Body of pancreas (tissue), 4 donors: ENCODE measurements around the gene FBXL14. TPM values are rescaled to one million over a fixed set of nuclear protein-coding genes. Genes with fewer than 3 reads are reported as not detected.

ENCODE experiments used
- ATAC-seq: fragments of 150-250 bp; one replicate; pipeline ENCODE4 v1.9.1; 2016
- DNase-seq, 4 donors: peaks; one replicate each; pipeline ENCODE4 v3.0.0-alpha.2; 2019
- H3K27ac ChIP-seq, 4 donors: fragments of 200-600 bp; sonication (generic); 1 replicate in 3 of 4; 2 replicates in 1 of 4; pipeline versions ENCODE4 v1.5.1 to v1.6.1; 2016 to 2019; ENCODE audit warnings: mild to moderate bottlenecking in 1 of 4, mixed read lengths in 1 of 4, moderate library complexity in 1 of 4
- H3K27me3 ChIP-seq, 2 donors: fragments of 200-600 bp; sonication (generic); one replicate each; pipeline ENCODE4 v1.6.0; 2016; ENCODE audit warnings: mild to moderate bottlenecking in 1 of 2
- H3K36me3 ChIP-seq, 2 donors: fragments of 200-600 bp; sonication (generic); replicated peaks in 1 of 2; 2 replicates each; pipeline ENCODE4 v1.5.1; 2016; ENCODE audit warnings: low read depth in 2 of 2; ENCODE audit not compliant: insufficient read depth in 1 of 2
- H3K4me1 ChIP-seq: fragments of 200-600 bp; sonication (generic); one replicate; pipeline ENCODE4 v1.6.0; 2016
- H3K4me3 ChIP-seq, 2 donors: fragments of 200-600 bp; sonication (generic); 1 replicate in 1 of 2; 2 replicates in 1 of 2; pipeline ENCODE4 v1.5.1; 2016 to 2019
- H3K9me3 ChIP-seq, 3 donors: fragments of 200-600 bp; sonication (generic); 1 replicate in 2 of 3; 2 replicates in 1 of 3; pipeline ENCODE4 v1.5.1; 2016
- CTCF ChIP-seq, 7 experiments: fragments of 450-650 bp in 4 of 7; fragments of 200-600 bp in 3 of 7; sonication (generic) in 3 of 7; IDR thresholded peaks; one replicate each; pipeline ENCODE4 v1.5.1; 2016 to 2019; ENCODE audit warnings: antibody characterized with exemption in 7 of 7
- POLR2A ChIP-seq, 3 donors: fragments of 450-650 bp; IDR thresholded peaks; one replicate each; pipeline ENCODE4 v1.6.1; 2016; ENCODE audit warnings: antibody characterized with exemption in 3 of 3, mild to moderate bottlenecking in 2 of 3
- WGBS, 2 donors: methylation state at CpG; one replicate each; pipeline ENCODE4 v1.1.5; 2017; 5-methylcytosine and 5-hydroxymethylcytosine counted together
- intact Hi-C: fragments of 100-400 bp; cut with DNase I; formaldehyde crosslinking; loops from one replicate; pipeline ENCODE4 v1.15.1; 2023
- total RNA-seq, 2 donors: library from RNA; depleted of rRNA; stranded (reverse); fragments of >200 nt; gene quantifications; one replicate each; pipeline ENCODE4 v1.1.0, GENCODE V29; 2016

Gene FBXL14
- total RNA-seq, 2 donors from 2014 or later, result 4.6 to 9.9 TPM

- ATAC-seq, result no peak
- intact Hi-C loops, result no loop called here
- TF ChIP-seq POLR2A (IDR thresholded peaks at IDR 0.05), result no peak
- no peak for TF ChIP-seq CTCF (IDR thresholded peaks at IDR 0.05)
- Histone ChIP-seq H3K4me3 (no peak overlapping the region), H3K36me3 (no peaks in the 10 kb centered on the region), H3K27ac (no peak overlapping the region), H3K27me3 (no peaks in the 10 kb centered on the region), H3K4me1 (peaks cover 2% of the 10 kb centered on the region), H3K9me3 (no peaks in the 10 kb centered on the region)
- 73 to 79% methylated on average over 3 of the region's 3 CpGs for WGBS, 2 donors
- no peak for DNase-seq
Measured at GRCh38 chr12:1622406-1622805, 28.0 kb upstream of the FBXL14 start.

GRCh38 chr12:1620092-1620491, 25.7 kb upstream of the FBXL14 start:
- DNase-seq, result no peak
- no peak for ATAC-seq
- Histone ChIP-seq H3K4me1 (no peaks in the 10 kb centered on the region), H3K27ac (no peak overlapping the region), H3K4me3 (no peak overlapping the region), H3K9me3 (no peaks in the 10 kb centered on the region), H3K36me3 (no peaks in the 10 kb centered on the region), H3K27me3 (no peaks in the 10 kb centered on the region)
- intact Hi-C loops, result no loop called here
- 27 to 37% methylated on average over 1 of the region's 1 CpG for WGBS, 2 donors
- TF ChIP-seq CTCF (IDR thresholded peaks at IDR 0.05), result no peak
- TF ChIP-seq POLR2A (IDR thresholded peaks at IDR 0.05), result no peak

- Histone ChIP-seq H3K4me1 (no peaks in the 10 kb centered on the region), H3K27me3 (no peaks in the 10 kb centered on the region), H3K27ac (no peak overlapping the region), H3K4me3 (no peak overlapping the region), H3K9me3 (no peaks in the 10 kb centered on the region), H3K36me3 (no peaks in the 10 kb centered on the region)
- DNase-seq, result peak in 3 of 4 donors; percentile 21 to 57 (median 25)
- TF ChIP-seq CTCF (IDR thresholded peaks at IDR 0.05), result no peak
- no peak for TF ChIP-seq POLR2A (IDR thresholded peaks at IDR 0.05)
- no peak for ATAC-seq
- WGBS, 2 donors, result 53 to 85% methylated on average over 8 of the region's 8 CpGs
- intact Hi-C loops, result no loop called here
Measured at GRCh38 chr12:1619587-1619986, 25.2 kb upstream of the FBXL14 start.

- no peaks in the 10 kb centered on the region for H3K27me3 ChIP-seq
- no peak for ATAC-seq
- H3K36me3 ChIP-seq, result no peaks in the 10 kb centered on the region
- H3K4me1 ChIP-seq, result no peaks in the 10 kb centered on the region
- H3K27ac ChIP-seq, result no peak overlapping the region
- no peak for DNase-seq
- H3K9me3 ChIP-seq, result no peaks in the 10 kb centered on the region
- TF ChIP-seq POLR2A (IDR thresholded peaks at IDR 0.05) (no peak), CTCF (IDR thresholded peaks at IDR 0.05) (no peak)
- WGBS, 2 donors, result 81 to 89% methylated on average over 4 of the region's 4 CpGs
- no peak overlapping the region for H3K4me3 ChIP-seq
- intact Hi-C loops, result no loop called here
Measured at GRCh38 chr12:1619159-1619558, 24.8 kb upstream of the FBXL14 start.

- no peak for ATAC-seq
- intact Hi-C loops, result no loop called here
- Histone ChIP-seq H3K4me3 (no peak overlapping the region), H3K36me3 (no peaks in the 10 kb centered on the region), H3K27me3 (no peaks in the 10 kb centered on the region), H3K27ac (no peak overlapping the region), H3K4me1 (no peaks in the 10 kb centered on the region), H3K9me3 (no peaks in the 10 kb centered on the region)
- TF ChIP-seq CTCF (IDR thresholded peaks at IDR 0.05), result no peak
- TF ChIP-seq POLR2A (IDR thresholded peaks at IDR 0.05), result no peak
- no peak for DNase-seq
Measured at GRCh38 chr12:1618489-1618888, 24.1 kb upstream of the FBXL14 start.
